MCF 10A (cell line): ENCODE results near the gene ADPGK. TPM values are rescaled to one million over a fixed set of nuclear protein-coding genes. Genes with fewer than 3 reads are reported as not detected.
"Not testable (repeated sequence)": the region's sequence is repeated elsewhere in the genome, so short reads cannot be mapped to it uniquely, and the experiment has no call there.

Experiments used
- BruUV-seq: library from RNA; stranded (reverse); fragments of 400-500 nt; replicated peaks from 2 replicates; lab custom pipeline; 2021; lab: Mats Ljungman, UMichigan
- CTCF ChIA-PET: fragments of 300-600 bp; sonication (Branson Sonifier 250); formaldehyde crosslinking; extraction: SDS; loops from one replicate; lab custom pipeline; 2021; ENCODE audit warnings: antibody characterized with exemption, inconsistent platforms; lab: Yijun Ruan, JAX
- POLR2A ChIA-PET: fragments of 300-600, 350-650 bp; sonication (Branson Sonifier 250); formaldehyde crosslinking; extraction: SDS; loops from one replicate; lab custom pipeline; 2020; ENCODE audit warnings: antibody characterized with exemption, inconsistent platforms; lab: Yijun Ruan, JAX
- DNase-seq: peaks from one replicate; pipeline ENCODE4 v3.0.0-alpha.2; 2018; ENCODE audit not compliant: unreplicated experiment
- H3K27ac Mint-ChIP-seq: one replicate; pipeline ENCODE4 v1.8.0; 2022; ENCODE audit warnings: mild to moderate bottlenecking, low read depth, mixed read lengths; ENCODE audit not compliant: unreplicated experiment
- H3K27me3 Mint-ChIP-seq: one replicate; pipeline ENCODE4 v1.8.0; 2022; ENCODE audit warnings: mixed read lengths; ENCODE audit not compliant: insufficient read depth, unreplicated experiment
- H3K36me3 Mint-ChIP-seq: one replicate; pipeline ENCODE4 v1.8.0; 2022; ENCODE audit warnings: mild to moderate bottlenecking, moderate library complexity, mixed read lengths; ENCODE audit not compliant: insufficient read depth, unreplicated experiment
- H3K4me1 Mint-ChIP-seq: one replicate; pipeline ENCODE4 v1.8.0; 2022; ENCODE audit warnings: mixed read lengths; ENCODE audit not compliant: insufficient read depth, unreplicated experiment
- H3K4me3 Mint-ChIP-seq: one replicate; pipeline ENCODE4 v1.8.0; 2022; ENCODE audit warnings: mild to moderate bottlenecking, moderate library complexity, mixed read lengths; ENCODE audit not compliant: unreplicated experiment
- H3K9me3 Mint-ChIP-seq: one replicate; pipeline ENCODE4 v1.8.0; 2022; ENCODE audit warnings: mixed read lengths; ENCODE audit not compliant: unreplicated experiment
- intact Hi-C: fragments of 100-400 bp; cut with micrococcal nuclease; formaldehyde crosslinking; loops from 2 replicates; pipeline ENCODE4 v1.14.1; 2022
- total RNA-seq: library from RNA; stranded (reverse); gene quantifications from 2 replicates; pipeline ENCODE4 v1.2.3, GENCODE V29; 2022
- TF ChIP-seq, protein P1 (sequence below): fragments of 200-600 bp; IDR thresholded peaks from one replicate; pipeline ENCODE4 v1.8.0; 2022; ENCODE audit warnings: antibody characterized with exemption, mild to moderate bottlenecking; ENCODE audit not compliant: unreplicated experiment

The ADPGK gene
- total RNA-seq, 1 experiment from 2014 or later, result 53.7 TPM

DNA sequence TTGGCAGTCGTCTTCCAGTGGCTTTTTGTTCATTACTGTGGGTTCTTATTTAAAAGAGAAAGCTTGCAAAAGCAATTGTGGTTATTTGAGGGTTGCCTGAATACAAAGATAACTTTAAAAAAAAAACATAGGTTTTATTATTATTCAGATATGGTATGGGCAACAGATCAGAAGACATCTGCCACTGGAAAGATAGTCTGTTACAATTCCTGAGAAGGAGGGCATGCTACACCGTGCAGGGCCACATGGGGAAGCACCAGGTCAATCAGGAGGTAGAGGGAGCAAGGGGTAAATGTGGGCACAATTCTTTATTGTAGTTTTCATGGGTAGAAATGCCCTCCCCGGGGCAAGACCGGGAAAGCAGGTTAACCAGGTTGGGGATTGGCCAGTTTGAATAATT lies 51.0 kb downstream of the ADPGK start:
- Mint-ChIP-seq H3K9me3 (no peaks in the 10 kb centered on the region), H3K36me3 (peaks cover 40% of the 10 kb centered on the region), H3K4me3 (no peak overlapping the region), H3K27ac (no peak overlapping the region), H3K4me1 (no peaks in the 10 kb centered on the region), H3K27me3 (no peaks in the 10 kb centered on the region)
- DNase-seq, result no peak
- POLR2A ChIA-PET, result interaction anchor here (1.1 kb wide), 1 partner anchor 13 kb away, joined by 3 read pairs; no protein-coding TSS in a partner anchor
- no TSS peak for BruUV-seq
- CTCF ChIA-PET, result interaction anchor here (0.8 to 2.3 kb wide), 2 partner anchors 11 to 607 kb away, joined by 3 to 11 read pairs; no protein-coding TSS in a partner anchor
- TF ChIP-seq, protein P1, sequence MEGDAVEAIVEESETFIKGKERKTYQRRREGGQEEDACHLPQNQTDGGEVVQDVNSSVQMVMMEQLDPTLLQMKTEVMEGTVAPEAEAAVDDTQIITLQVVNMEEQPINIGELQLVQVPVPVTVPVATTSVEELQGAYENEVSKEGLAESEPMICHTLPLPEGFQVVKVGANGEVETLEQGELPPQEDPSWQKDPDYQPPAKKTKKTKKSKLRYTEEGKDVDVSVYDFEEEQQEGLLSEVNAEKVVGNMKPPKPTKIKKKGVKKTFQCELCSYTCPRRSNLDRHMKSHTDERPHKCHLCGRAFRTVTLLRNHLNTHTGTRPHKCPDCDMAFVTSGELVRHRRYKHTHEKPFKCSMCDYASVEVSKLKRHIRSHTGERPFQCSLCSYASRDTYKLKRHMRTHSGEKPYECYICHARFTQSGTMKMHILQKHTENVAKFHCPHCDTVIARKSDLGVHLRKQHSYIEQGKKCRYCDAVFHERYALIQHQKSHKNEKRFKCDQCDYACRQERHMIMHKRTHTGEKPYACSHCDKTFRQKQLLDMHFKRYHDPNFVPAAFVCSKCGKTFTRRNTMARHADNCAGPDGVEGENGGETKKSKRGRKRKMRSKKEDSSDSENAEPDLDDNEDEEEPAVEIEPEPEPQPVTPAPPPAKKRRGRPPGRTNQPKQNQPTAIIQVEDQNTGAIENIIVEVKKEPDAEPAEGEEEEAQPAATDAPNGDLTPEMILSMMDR, result no peak
- intact Hi-C loops, result no loop called here

DNA sequence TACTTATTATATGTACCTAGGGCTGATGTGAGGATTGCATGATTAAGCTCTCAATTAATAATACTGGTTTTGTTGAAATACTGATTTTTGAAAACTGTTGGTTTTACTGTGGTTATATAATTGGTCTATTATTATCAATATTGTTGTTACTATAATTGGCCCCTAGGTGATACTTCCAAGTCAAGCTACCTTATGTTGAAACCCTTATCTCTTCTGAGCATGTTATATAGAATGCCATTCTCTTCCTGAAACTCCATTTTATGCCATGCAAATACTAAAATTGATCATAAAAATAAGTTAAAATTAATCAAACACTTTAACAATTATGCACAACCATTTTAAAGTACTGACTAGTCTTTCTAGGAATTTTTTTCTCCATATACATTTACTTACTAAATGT lies 51.5 kb downstream of the ADPGK start:
- CTCF ChIA-PET, result interaction anchor here (0.8 to 2.3 kb wide), 2 partner anchors 10 to 607 kb away, joined by 3 to 11 read pairs; no protein-coding TSS in a partner anchor
- H3K27ac Mint-ChIP-seq, result no peak overlapping the region
- H3K9me3 Mint-ChIP-seq, result no peaks in the 10 kb centered on the region
- no TSS peak for BruUV-seq
- H3K4me1 Mint-ChIP-seq, result no peaks in the 10 kb centered on the region
- POLR2A ChIA-PET, result interaction anchor here (1.0 to 1.2 kb wide), 3 partner anchors 9 to 22 kb away, joined by 3 to 5 read pairs (median 3); no protein-coding TSS in a partner anchor
- DNase-seq, result no peak
- H3K27me3 Mint-ChIP-seq, result no peaks in the 10 kb centered on the region
- intact Hi-C loops, result no loop called here
- peaks cover 36% of the 10 kb centered on the region for H3K36me3 Mint-ChIP-seq
- no peak overlapping the region for H3K4me3 Mint-ChIP-seq
- TF ChIP-seq, protein P1, result no peak

DNA sequence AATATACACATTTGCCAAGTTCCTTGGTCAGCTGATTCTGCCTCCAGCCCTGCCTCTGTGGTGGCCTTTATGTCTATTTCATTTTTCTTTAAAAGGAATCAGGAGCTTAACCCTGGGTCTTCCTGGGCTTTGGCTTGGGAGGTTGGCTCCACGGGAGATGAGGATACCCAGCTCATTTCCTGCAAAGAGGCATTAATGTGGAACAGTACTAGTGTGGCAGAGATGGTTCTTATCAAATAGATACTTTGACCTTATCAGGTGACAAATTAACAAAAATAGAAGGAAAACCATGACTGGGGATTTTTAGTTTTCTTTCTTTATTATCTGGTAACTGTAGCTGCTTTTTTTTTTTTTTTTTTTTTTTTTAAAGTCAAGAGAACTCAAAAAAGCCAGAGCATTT lies 54.7 kb downstream of the ADPGK start:
- Mint-ChIP-seq H3K9me3 (no peaks in the 10 kb centered on the region), H3K27ac (no peak overlapping the region), H3K4me3 (no peak overlapping the region), H3K36me3 (peaks cover 27% of the 10 kb centered on the region), H3K4me1 (no peaks in the 10 kb centered on the region), H3K27me3 (no peaks in the 10 kb centered on the region)
- intact Hi-C loops, result loop anchor here (10.0 kb wide), 1 partner anchor 516 kb away; no protein-coding TSS in a partner anchor
- no TSS peak for BruUV-seq
- ChIA-PET POLR2A (no interaction called here), CTCF (interaction anchor here (0.8 to 1.0 kb wide), 2 partner anchors 98 to 544 kb away, joined by 3 to 4 read pairs; no protein-coding TSS in a partner anchor)
- TF ChIP-seq, protein P1, result no peak
- DNase-seq, result no peak

DNA sequence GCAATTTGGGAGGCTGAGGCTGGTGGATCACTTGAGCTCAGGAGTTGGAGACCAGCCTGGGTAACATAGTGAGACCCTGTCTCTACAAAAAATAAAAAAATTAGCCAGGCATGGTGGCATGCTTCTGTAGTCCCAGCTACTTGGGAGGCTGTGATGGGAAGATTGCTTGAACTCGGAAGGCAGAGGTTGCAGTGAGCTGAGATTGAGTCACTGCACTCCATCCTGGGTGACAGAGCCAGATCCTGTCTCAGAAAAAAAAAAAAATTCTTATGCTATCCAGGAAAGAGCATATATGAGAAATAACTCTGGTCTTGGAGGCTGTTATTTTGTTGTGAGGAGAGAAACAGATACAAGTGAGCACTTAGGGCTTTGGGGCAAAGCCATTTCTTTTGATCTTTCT lies 55.3 kb downstream of the ADPGK start:
- intact Hi-C loops, result loop anchor here (10.0 kb wide), 1 partner anchor 517 kb away; no protein-coding TSS in a partner anchor
- H3K9me3 Mint-ChIP-seq, H3K4me3 Mint-ChIP-seq, DNase-seq, POLR2A ChIA-PET, H3K4me1 Mint-ChIP-seq, BruUV-seq, H3K27me3 Mint-ChIP-seq, H3K27ac Mint-ChIP-seq: not testable (repeated sequence)
- peaks cover 27% of the 10 kb centered on the region for H3K36me3 Mint-ChIP-seq
- CTCF ChIA-PET, result interaction anchor here (0.8 to 1.0 kb wide), 2 partner anchors 98 to 545 kb away, joined by 3 to 4 read pairs; no protein-coding TSS in a partner anchor
